H1 (cell line): ENCODE measurements around the gene OR2V2. TPM values are rescaled to one million over a fixed set of nuclear protein-coding genes. Genes with fewer than 3 reads are reported as not detected.

Experiments used
- CEBPB ChIP-seq: IDR thresholded peaks from 2 replicates; pipeline ENCODE4 v1.6.1; 2012; ENCODE audit warnings: low read depth, low read length
- CTBP2 ChIP-seq: IDR thresholded peaks from 2 replicates; pipeline ENCODE4 v1.7.0; 2011; ENCODE audit warnings: borderline replicate concordance, mild to moderate bottlenecking, moderate library complexity, mixed read lengths, low read length; ENCODE audit not compliant: insufficient read depth, insufficient read length
- SIX5 ChIP-seq: IDR thresholded peaks from 2 replicates; pipeline ENCODE4 v1.6.1; 2011; ENCODE audit warnings: mild to moderate bottlenecking, low read depth, low read length
- polyA plus RNA-seq, 7 experiments: library from polyadenylated mRNA; depleted of rRNA in 3 of 7; stranded (reverse) in 5 of 7; unstranded in 2 of 7; fragments of >200 nt in 5 of 7; fragments of 200-250 nt in 2 of 7; gene quantifications; 1 replicate in 5 of 7; 2 replicates in 1 of 7; 4 replicates in 1 of 7; pipeline versions ENCODE4 v1.2.1 to v1.2.3, GENCODE V29; 2011 to 2013; ENCODE audit warnings: missing spikeins in 2 of 7, mixed read lengths in 2 of 7
- total RNA-seq: library from RNA; stranded (reverse); fragmentation: NEBNext Ultra II Directional; extraction: Animal tissue kit (Norgen Biotek cat#: 25700); gene quantifications from 2 replicates; pipeline ENCODE4 v1.2.1, GENCODE V29; 2021

The OR2V2 gene
- total and polyA plus RNA-seq, 2 of the 8 experiments (the other 6 are each of a cell fraction or from before 2014, with no cell fraction given), result not detected

DNA sequence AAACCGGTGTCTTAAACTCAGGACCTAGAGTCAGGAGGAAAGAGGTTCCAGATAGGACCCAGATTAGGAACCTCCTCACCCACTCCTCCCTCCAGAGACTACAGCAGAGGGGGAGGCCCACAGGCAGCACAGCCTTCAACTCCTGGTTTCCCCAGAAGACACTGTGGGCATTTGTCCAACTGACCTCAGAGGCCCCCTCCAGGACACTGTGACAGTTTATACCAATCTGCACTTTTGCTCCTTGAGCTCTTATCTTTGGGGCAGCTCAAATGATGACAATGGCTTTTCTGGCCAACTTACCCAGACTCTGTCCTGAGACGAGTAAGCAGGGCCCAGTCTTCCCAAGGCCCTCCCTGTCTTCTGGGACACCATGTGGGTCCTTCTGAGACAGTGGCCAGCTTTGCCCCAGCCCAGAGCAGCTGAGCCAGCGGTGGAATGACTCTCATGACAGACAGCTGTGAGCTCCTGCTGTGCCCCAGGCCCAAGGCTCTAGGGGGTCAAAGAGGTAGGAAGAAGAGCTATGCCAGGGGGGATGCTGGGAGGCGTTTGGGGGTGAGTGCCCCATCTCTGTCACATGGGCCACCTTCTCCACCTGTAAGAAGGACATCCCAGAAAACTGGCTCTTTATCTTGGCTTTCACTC is 14.3 kb downstream of the OR2V2 start (continued):
- TF ChIP-seq CEBPB, result no peak
- no peak for TF ChIP-seq SIX5
- no peak for TF ChIP-seq CTBP2
